ENCODE measurements around the gene AP1B1. TPM values are rescaled to one million over a fixed set of nuclear protein-coding genes. Genes with fewer than 3 reads are reported as not detected.

The AP1B1 gene
- total and polyA plus RNA-seq, 2 donors (not counting 1 experiment from before 2014, with no cell fraction given): 44.1 to 45.6 TPM

- H3K4me2 ChIP-seq (ENCODE audit: extremely low read depth, insufficient read depth, low read length): no peak overlapping the region
- H3K27me3 ChIP-seq (ENCODE audit: control insufficient read depth, insufficient read depth, low read length): no peaks in the 10 kb centered on the region
- no peak for TF ChIP-seq CTCF (conservative IDR thresholded peaks at IDR 0.05 in 1 of 2, IDR thresholded peaks at IDR 0.05 in 1 of 2; ENCODE audit: low read depth in 1 of 2, low read length in 2 of 2)
- H3K36me3 ChIP-seq (ENCODE audit: control insufficient read depth, insufficient read depth, low read length): peaks cover 11% of the 10 kb centered on the region
- no peaks in the 10 kb centered on the region for H3K9me3 ChIP-seq (ENCODE audit: control insufficient read depth, insufficient read depth, low read depth, low read length)
- DNase-seq (ENCODE audit: low read depth in 2 of 2): no peak
- H4K20me1 ChIP-seq (ENCODE audit: control insufficient read depth, extremely low read depth, insufficient read depth, low read length): no peaks in the 10 kb centered on the region
- no peak overlapping the region for H2AFZ ChIP-seq (ENCODE audit: low read length)
- H3K27ac ChIP-seq (ENCODE audit: insufficient read depth, low read length): no peak overlapping the region
- no peak overlapping the region for H3K9ac ChIP-seq (ENCODE audit: insufficient read depth, low read length)
- no peaks in the 10 kb centered on the region for H3K79me2 ChIP-seq (ENCODE audit: control insufficient read depth, insufficient read depth, low read length)
- peaks cover 8% of the 10 kb centered on the region for H3K4me1 ChIP-seq (ENCODE audit: control insufficient read depth, extremely low read depth, insufficient read depth, low read length)
- H3K4me3 ChIP-seq (replicated peaks in 1 of 4; ENCODE audit: control extremely low read depth in 1 of 4, insufficient read depth in 1 of 4, low read depth in 3 of 4, low read length in 4 of 4): no peak overlapping the region
These were observed 53.5 kb downstream of the AP1B1 start for GRCh38 chr22:29334696-29335344.

GRCh38 chr22:29334148-29334547, 54.2 kb downstream of the AP1B1 start:
- Histone ChIP-seq H3K79me2 (ENCODE audit: control insufficient read depth, insufficient read depth, low read length) (no peaks in the 10 kb centered on the region), H2AFZ (ENCODE audit: low read length) (no peak overlapping the region), H3K4me1 (ENCODE audit: control insufficient read depth, extremely low read depth, insufficient read depth, low read length) (peaks cover 8% of the 10 kb centered on the region), H3K9ac (ENCODE audit: insufficient read depth, low read length) (no peak overlapping the region), H3K4me3 (replicated peaks in 1 of 4; ENCODE audit: control extremely low read depth in 1 of 4, insufficient read depth in 1 of 4, low read depth in 3 of 4, low read length in 4 of 4) (no peak overlapping the region), H3K27ac (ENCODE audit: insufficient read depth, low read length) (no peak overlapping the region), H3K4me2 (ENCODE audit: extremely low read depth, insufficient read depth, low read length) (no peak overlapping the region), H3K9me3 (ENCODE audit: control insufficient read depth, insufficient read depth, low read depth, low read length) (no peaks in the 10 kb centered on the region), H4K20me1 (ENCODE audit: control insufficient read depth, extremely low read depth, insufficient read depth, low read length) (no peaks in the 10 kb centered on the region), H3K36me3 (ENCODE audit: control insufficient read depth, insufficient read depth, low read length) (peaks cover 11% of the 10 kb centered on the region), H3K27me3 (ENCODE audit: control insufficient read depth, insufficient read depth, low read length) (no peaks in the 10 kb centered on the region)
- DNase-seq (ENCODE audit: low read depth in 2 of 2): no peak
- no peak for TF ChIP-seq EZH2 (IDR thresholded peaks at IDR 0.05; ENCODE audit: low read length, missing control alignments)
- no peak for TF ChIP-seq CTCF (conservative IDR thresholded peaks at IDR 0.05 in 1 of 2, IDR thresholded peaks at IDR 0.05 in 1 of 2; ENCODE audit: low read depth in 1 of 2, low read length in 2 of 2)

- Histone ChIP-seq H3K4me1 (ENCODE audit: control insufficient read depth, extremely low read depth, insufficient read depth, low read length) (peaks cover 8% of the 10 kb centered on the region), H3K9me3 (ENCODE audit: control insufficient read depth, insufficient read depth, low read depth, low read length) (no peaks in the 10 kb centered on the region), H2AFZ (ENCODE audit: low read length) (no peak overlapping the region), H3K79me2 (ENCODE audit: control insufficient read depth, insufficient read depth, low read length) (no peaks in the 10 kb centered on the region), H3K36me3 (ENCODE audit: control insufficient read depth, insufficient read depth, low read length) (peaks cover 8% of the 10 kb centered on the region), H3K9ac (ENCODE audit: insufficient read depth, low read length) (no peak overlapping the region), H4K20me1 (ENCODE audit: control insufficient read depth, extremely low read depth, insufficient read depth, low read length) (no peaks in the 10 kb centered on the region), H3K27me3 (ENCODE audit: control insufficient read depth, insufficient read depth, low read length) (no peaks in the 10 kb centered on the region), H3K27ac (ENCODE audit: insufficient read depth, low read length) (no peak overlapping the region), H3K4me3 (replicated peaks in 1 of 4; ENCODE audit: control extremely low read depth in 1 of 4, insufficient read depth in 1 of 4, low read depth in 3 of 4, low read length in 4 of 4) (no peak overlapping the region), H3K4me2 (ENCODE audit: extremely low read depth, insufficient read depth, low read length) (no peak overlapping the region)
- DNase-seq (ENCODE audit: low read depth in 2 of 2): no peak
- TF ChIP-seq EZH2 (IDR thresholded peaks at IDR 0.05; ENCODE audit: low read length, missing control alignments): no peak
- no peak for TF ChIP-seq CTCF (conservative IDR thresholded peaks at IDR 0.05 in 1 of 2, IDR thresholded peaks at IDR 0.05 in 1 of 2; ENCODE audit: low read depth in 1 of 2, low read length in 2 of 2)
These were observed 55.4 kb downstream of the AP1B1 start for GRCh38 chr22:29332886-29333496.
